Lower leg skin (tissue), 3 donors: Measurements from ENCODE around the gene PPIL6.

Source experiments
- POLR2A ChIP-seq, 2 donors: fragments of 450-650 bp; IDR thresholded peaks; one replicate each; pipeline ENCODE4 v1.6.1; 2016 to 2017; ENCODE audit warnings: antibody characterized with exemption in 2 of 2, mild to moderate bottlenecking in 1 of 2, moderate library complexity in 1 of 2
- TF ChIP-seq, protein P1 (sequence below), 3 donors: fragments of 450-650 bp; IDR thresholded peaks; one replicate each; pipeline ENCODE4 v1.5.1; 2016; ENCODE audit warnings: antibody characterized with exemption in 3 of 3, mild to moderate bottlenecking in 3 of 3, moderate library complexity in 2 of 3

GRCh38 chr6:109440331-109441068 is at the start of gene PPIL6, which contains the start of gene SMPD2:
- TF ChIP-seq, protein P1, sequence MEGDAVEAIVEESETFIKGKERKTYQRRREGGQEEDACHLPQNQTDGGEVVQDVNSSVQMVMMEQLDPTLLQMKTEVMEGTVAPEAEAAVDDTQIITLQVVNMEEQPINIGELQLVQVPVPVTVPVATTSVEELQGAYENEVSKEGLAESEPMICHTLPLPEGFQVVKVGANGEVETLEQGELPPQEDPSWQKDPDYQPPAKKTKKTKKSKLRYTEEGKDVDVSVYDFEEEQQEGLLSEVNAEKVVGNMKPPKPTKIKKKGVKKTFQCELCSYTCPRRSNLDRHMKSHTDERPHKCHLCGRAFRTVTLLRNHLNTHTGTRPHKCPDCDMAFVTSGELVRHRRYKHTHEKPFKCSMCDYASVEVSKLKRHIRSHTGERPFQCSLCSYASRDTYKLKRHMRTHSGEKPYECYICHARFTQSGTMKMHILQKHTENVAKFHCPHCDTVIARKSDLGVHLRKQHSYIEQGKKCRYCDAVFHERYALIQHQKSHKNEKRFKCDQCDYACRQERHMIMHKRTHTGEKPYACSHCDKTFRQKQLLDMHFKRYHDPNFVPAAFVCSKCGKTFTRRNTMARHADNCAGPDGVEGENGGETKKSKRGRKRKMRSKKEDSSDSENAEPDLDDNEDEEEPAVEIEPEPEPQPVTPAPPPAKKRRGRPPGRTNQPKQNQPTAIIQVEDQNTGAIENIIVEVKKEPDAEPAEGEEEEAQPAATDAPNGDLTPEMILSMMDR (IDR thresholded peaks at IDR 0.05): no peak
- no peak for TF ChIP-seq POLR2A (IDR thresholded peaks at IDR 0.05)
